HG03045 (cell line): ENCODE data around the gene LIMA1.
"Not testable (repeated sequence)": the region's sequence is repeated elsewhere in the genome, so short reads cannot be mapped to it uniquely, and the experiment has no call there.

Experiments used
- ATAC-seq: cut with Tn5 transposase; IDR thresholded peaks from one replicate; pipeline ENCODE4 v1.9.1; 2021; ENCODE audit warnings: mild to moderate bottlenecking, moderate library complexity; ENCODE audit not compliant: unreplicated experiment

The LIMA1 gene

GRCh38 chr12:50151047-50151687 is 132.2 kb downstream of the LIMA1 start:
- ATAC-seq = no peak

GRCh38 chr12:50149311-50149710 is 134.0 kb downstream of the LIMA1 start:
- no peak for ATAC-seq

- ATAC-seq = not testable (repeated sequence)
Observed at GRCh38 chr12:50148011-50148410, 135.3 kb downstream of the LIMA1 start.

DNA sequence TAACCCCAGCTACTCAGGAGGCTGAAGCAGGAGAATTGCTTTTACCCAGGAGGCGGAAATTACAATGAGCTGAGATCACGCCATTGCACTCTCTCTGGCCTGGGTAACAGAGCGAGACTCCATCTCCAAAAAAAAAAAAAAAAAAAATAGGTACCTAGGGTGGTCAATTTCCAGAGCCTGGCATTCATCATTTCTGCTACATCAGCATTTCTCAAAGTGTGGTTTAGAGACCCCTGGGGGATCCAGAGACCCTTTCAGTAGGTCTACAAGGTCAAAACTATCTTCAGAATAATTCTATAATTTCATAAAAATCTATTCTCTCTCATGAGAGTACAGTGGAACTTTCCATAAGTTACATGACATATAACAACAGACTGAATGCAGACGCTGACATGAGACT is 136.0 kb downstream of the LIMA1 start:
- no peak for ATAC-seq

GRCh38 chr12:50145439-50145838 is 137.9 kb downstream of the LIMA1 start:
- ATAC-seq = no peak

DNA sequence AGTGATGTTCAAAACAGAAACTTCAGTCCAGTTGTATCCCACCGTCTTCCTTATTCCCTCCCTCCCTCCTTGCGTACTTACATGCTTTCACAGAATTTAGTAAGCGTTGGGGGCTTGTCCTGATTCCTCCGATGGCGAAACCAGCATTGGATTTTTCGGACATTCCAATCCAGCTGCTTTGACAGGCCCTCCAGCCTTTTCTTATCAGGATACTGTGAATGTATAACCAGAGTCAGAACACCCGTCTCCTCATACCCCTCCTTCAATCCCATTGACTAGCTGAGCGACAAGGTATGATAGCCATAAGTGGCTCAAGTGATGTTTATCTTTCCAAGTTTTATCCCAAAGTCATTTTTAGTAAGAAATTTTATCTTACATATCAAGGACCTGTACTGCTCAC is 140.3 kb downstream of the LIMA1 start:
- no peak for ATAC-seq

GRCh38 chr12:50132505-50133135 is 150.7 kb downstream of the LIMA1 start:
- ATAC-seq = no peak

GRCh38 chr12:50129290-50129689 is 154.0 kb downstream of the LIMA1 start:
- no peak for ATAC-seq

GRCh38 chr12:50127546-50127945 is 155.8 kb downstream of the LIMA1 start:
- ATAC-seq = no peak
